IMR-90 (cell line): ENCODE data around the gene ELMO1.

Experiments
- CTCF ChIP-seq: conservative IDR thresholded peaks from 2 replicates; pipeline ENCODE4 v1.5.1; 2012; ENCODE audit warnings: mild to moderate bottlenecking, low read depth, low read length, improper control_type of control experiment
- ELK1 ChIP-seq: fragments of 150-350 bp; IDR thresholded peaks from 2 replicates; pipeline ENCODE4 v1.6.1; 2016; ENCODE audit warnings: low read depth, mild to moderate bottlenecking, low read length, moderate library complexity, borderline replicate concordance
- FOS ChIP-seq: fragments of 150-350 bp; IDR thresholded peaks from 2 replicates; pipeline ENCODE4 v1.6.1; 2016; ENCODE audit warnings: low read depth, low read length
- MAZ ChIP-seq: IDR thresholded peaks from 2 replicates; pipeline ENCODE4 v1.6.1; 2012; ENCODE audit warnings: low read depth, mild to moderate bottlenecking, low read length, improper control_type of control experiment, moderate library complexity, borderline replicate concordance
- POLR2A ChIP-seq: IDR thresholded peaks from 2 replicates; pipeline ENCODE4 v1.6.1; 2012; ENCODE audit warnings: mild to moderate bottlenecking, low read depth, low read length
- SMC3 ChIP-seq: fragments of 150-350 bp; IDR thresholded peaks from 2 replicates; pipeline ENCODE4 v1.6.1; 2016; ENCODE audit warnings: low read depth, mild to moderate bottlenecking, antibody characterized with exemption, low read length, moderate library complexity

GRCh38 chr7:37006764-37007163 lies 441.9 kb downstream of the ELMO1 start:
- TF ChIP-seq CTCF (no peak), ELK1 (no peak), SMC3 (no peak), FOS (no peak), MAZ (no peak), POLR2A (no peak)
